Measurements from ENCODE around the gene AMOTL1.
"Not testable (repeated sequence)": the region's sequence is repeated elsewhere in the genome, so short reads cannot be mapped to it uniquely, and the experiment has no call there.

Gene AMOTL1

GRCh38 chr11:94771390-94771789 is 3.2 kb downstream of the AMOTL1 start:
- DNase-seq: no peak

GRCh38 chr11:94771951-94772350 is 3.8 kb downstream of the AMOTL1 start:
- DNase-seq: no peak

GRCh38 chr11:94773842-94774241 is 5.7 kb downstream of the AMOTL1 start:
- no peak for DNase-seq

- DNase-seq: no peak
These were observed 6.2 kb downstream of the AMOTL1 start for GRCh38 chr11:94774345-94774744.

- DNase-seq: no peak
These were observed 7.6 kb downstream of the AMOTL1 start for GRCh38 chr11:94775567-94776327.

GRCh38 chr11:94776351-94777321 is 8.5 kb downstream of the AMOTL1 start:
- DNase-seq: no peak

- no peak for DNase-seq
These were observed 12.3 kb downstream of the AMOTL1 start for GRCh38 chr11:94780432-94780831.

- DNase-seq: no peak
These were observed 13.7 kb downstream of the AMOTL1 start for GRCh38 chr11:94781837-94782236.

- no peak for DNase-seq
These were observed 14.3 kb downstream of the AMOTL1 start for GRCh38 chr11:94782446-94782845.

- no peak for DNase-seq
These were observed 16.7 kb downstream of the AMOTL1 start for GRCh38 chr11:94784884-94785283.

GRCh38 chr11:94785509-94785908 is 17.4 kb downstream of the AMOTL1 start:
- no peak for DNase-seq

- no peak for DNase-seq
These were observed 18.3 kb downstream of the AMOTL1 start for GRCh38 chr11:94786264-94787126.

GRCh38 chr11:94787801-94788200 is 19.6 kb downstream of the AMOTL1 start:
- no peak for DNase-seq

GRCh38 chr11:94788396-94788795 is 20.2 kb downstream of the AMOTL1 start:
- DNase-seq: no peak

GRCh38 chr11:94790197-94790596 is 22.0 kb downstream of the AMOTL1 start:
- no peak for DNase-seq

GRCh38 chr11:94790661-94791180 is 22.6 kb downstream of the AMOTL1 start:
- DNase-seq: no peak

- DNase-seq: no peak
These were observed 23.2 kb downstream of the AMOTL1 start for GRCh38 chr11:94791216-94791889.

GRCh38 chr11:94791942-94792341 is 23.8 kb downstream of the AMOTL1 start:
- DNase-seq: not testable (repeated sequence)

- no peak for DNase-seq
These were observed 24.3 kb downstream of the AMOTL1 start for GRCh38 chr11:94792451-94792850.

- no peak for DNase-seq
These were observed 24.8 kb downstream of the AMOTL1 start for GRCh38 chr11:94793002-94793401.

GRCh38 chr11:94793822-94794221 is 25.7 kb downstream of the AMOTL1 start:
- DNase-seq: no peak
